Activated CD8-positive, alpha-beta T cell treated with anti-CD3 and anti-CD28 coated beads for 36 hours (primary cell): ENCODE data around the gene WDFY2. TPM values are rescaled to one million over a fixed set of nuclear protein-coding genes. Genes with fewer than 3 reads are reported as not detected.

Experiments
- ATAC-seq: fragments of 200-7000 bp; cut with Tn5 transposase; one replicate; pipeline ENCODE4 v1.10.0; 2021; ENCODE audit warnings: mild to moderate bottlenecking, moderate library complexity
- CTCF ChIA-PET: fragments of 350-600 bp; sonication (Branson Sonifier 250); formaldehyde crosslinking; loops from one replicate; lab custom pipeline; 2021; ENCODE audit warnings: antibody characterized with exemption; lab: Charles Lee
- POLR2A ChIA-PET: fragments of 350-600 bp; sonication (Branson Sonifier 250); formaldehyde crosslinking; loops from one replicate; lab custom pipeline; 2021; ENCODE audit warnings: antibody characterized with exemption; lab: Charles Lee
- DNase-seq: peaks from one replicate; pipeline ENCODE4 v3.0.0-alpha.2; 2020
- H3K27ac Mint-ChIP-seq: one replicate; pipeline ENCODE4 v1.8.0; 2021; ENCODE audit warnings: mild to moderate bottlenecking, mixed read lengths
- H3K27me3 Mint-ChIP-seq: one replicate; pipeline ENCODE4 v1.8.0; 2021; ENCODE audit warnings: mixed read lengths
- H3K36me3 Mint-ChIP-seq: one replicate; pipeline ENCODE4 v1.8.0; 2021; ENCODE audit warnings: low read depth, mixed read lengths
- H3K4me1 Mint-ChIP-seq: one replicate; pipeline ENCODE4 v1.8.0; 2021; ENCODE audit warnings: low read depth, mixed read lengths
- H3K4me3 Mint-ChIP-seq: one replicate; pipeline ENCODE4 v1.8.0; 2021; ENCODE audit warnings: mild to moderate bottlenecking, moderate library complexity, mixed read lengths
- H3K9me3 Mint-ChIP-seq: one replicate; pipeline ENCODE4 v1.8.0; 2021; ENCODE audit warnings: mixed read lengths
- intact Hi-C: fragments of 100-400 bp; cut with micrococcal nuclease; formaldehyde crosslinking; loops from one replicate; pipeline ENCODE4 v1.10.0; 2022
- total RNA-seq, 2 experiments: library from RNA; stranded (reverse); gene quantifications; one replicate each; pipeline ENCODE4 v1.2.3, GENCODE V29; 2021
- TF ChIP-seq, protein P1 (sequence below): fragments of 200-600 bp; IDR thresholded peaks from one replicate; pipeline ENCODE4 v1.8.0; 2022; ENCODE audit warnings: antibody characterized with exemption, mild to moderate bottlenecking

WDFY2 gene
- total RNA-seq, 2 experiments from 2014 or later: 11.2 to 11.6 TPM

DNA sequence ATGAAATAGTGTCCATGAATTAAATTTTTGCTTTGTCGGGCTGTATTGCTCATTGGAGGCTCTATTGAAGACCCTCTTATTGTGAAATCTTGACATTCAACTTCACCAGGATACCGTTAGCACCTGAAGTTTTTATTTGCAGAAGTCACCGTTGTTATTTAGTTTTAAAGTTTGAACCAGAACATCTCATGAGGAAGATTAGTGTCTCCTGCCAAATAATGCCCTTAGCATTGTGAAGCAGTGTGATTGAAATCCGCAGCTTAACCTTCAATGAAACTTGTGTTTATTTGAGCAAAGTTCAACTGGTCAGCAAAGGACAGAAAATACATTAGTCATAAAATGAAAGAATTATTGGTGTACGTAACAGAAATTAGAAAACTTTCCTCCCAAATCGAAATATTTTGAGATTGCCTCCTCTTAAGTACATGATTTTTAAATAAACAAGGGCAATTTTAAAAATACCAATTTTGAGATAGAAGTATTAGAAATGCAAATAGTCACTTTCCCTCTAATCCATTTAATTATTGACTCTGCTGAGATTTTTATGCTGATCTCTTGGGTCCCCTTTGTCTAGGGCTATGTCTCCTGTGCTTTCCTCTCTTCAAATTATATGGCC is 84.4 kb downstream of the WDFY2 start:
- Mint-ChIP-seq H3K4me3 (no peak overlapping the region), H3K4me1 (peaks cover 20% of the 10 kb centered on the region), H3K27ac (no peak overlapping the region), H3K36me3 (peaks cover 10% of the 10 kb centered on the region), H3K27me3 (no peaks in the 10 kb centered on the region), H3K9me3 (peaks cover 13% of the 10 kb centered on the region)
- ATAC-seq: no peak
- ChIA-PET CTCF (no interaction called here), POLR2A (interaction anchor here (0.7 kb wide), 1 partner anchor 67 kb away, joined by 3 read pairs; no protein-coding TSS in a partner anchor)
- intact Hi-C loops: no loop called here
- TF ChIP-seq, protein P1, sequence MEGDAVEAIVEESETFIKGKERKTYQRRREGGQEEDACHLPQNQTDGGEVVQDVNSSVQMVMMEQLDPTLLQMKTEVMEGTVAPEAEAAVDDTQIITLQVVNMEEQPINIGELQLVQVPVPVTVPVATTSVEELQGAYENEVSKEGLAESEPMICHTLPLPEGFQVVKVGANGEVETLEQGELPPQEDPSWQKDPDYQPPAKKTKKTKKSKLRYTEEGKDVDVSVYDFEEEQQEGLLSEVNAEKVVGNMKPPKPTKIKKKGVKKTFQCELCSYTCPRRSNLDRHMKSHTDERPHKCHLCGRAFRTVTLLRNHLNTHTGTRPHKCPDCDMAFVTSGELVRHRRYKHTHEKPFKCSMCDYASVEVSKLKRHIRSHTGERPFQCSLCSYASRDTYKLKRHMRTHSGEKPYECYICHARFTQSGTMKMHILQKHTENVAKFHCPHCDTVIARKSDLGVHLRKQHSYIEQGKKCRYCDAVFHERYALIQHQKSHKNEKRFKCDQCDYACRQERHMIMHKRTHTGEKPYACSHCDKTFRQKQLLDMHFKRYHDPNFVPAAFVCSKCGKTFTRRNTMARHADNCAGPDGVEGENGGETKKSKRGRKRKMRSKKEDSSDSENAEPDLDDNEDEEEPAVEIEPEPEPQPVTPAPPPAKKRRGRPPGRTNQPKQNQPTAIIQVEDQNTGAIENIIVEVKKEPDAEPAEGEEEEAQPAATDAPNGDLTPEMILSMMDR: no peak
- DNase-seq: no peak

DNA sequence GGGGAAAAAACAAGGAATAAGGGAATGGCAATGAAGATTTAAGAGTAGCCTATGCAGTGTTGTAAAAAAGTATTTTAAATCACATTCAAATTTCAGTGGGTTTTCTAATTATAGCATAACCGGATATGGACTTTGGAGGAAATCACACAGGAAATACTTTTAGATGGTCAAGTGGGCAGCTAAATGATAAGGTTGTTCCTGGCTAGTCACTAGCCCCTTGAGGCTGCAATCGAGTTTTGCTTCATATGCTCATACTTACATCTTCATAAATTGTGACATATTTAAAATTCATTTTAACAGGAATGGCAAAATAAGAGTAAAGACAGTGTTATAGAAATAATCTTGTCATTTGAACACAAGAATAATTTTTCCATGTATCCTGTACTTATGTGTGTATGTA is 88.9 kb downstream of the WDFY2 start:
- no peak overlapping the region for H3K27ac Mint-ChIP-seq
- peaks cover 6% of the 10 kb centered on the region for H3K4me1 Mint-ChIP-seq
- ChIA-PET POLR2A (interaction anchor here (0.6 kb wide), 1 partner anchor 445 kb away, joined by 3 read pairs; no protein-coding TSS in a partner anchor), CTCF (no interaction called here)
- DNase-seq (no peak), ATAC-seq (no peak)
- H3K9me3 Mint-ChIP-seq: peaks cover 13% of the 10 kb centered on the region
- H3K27me3 Mint-ChIP-seq: no peaks in the 10 kb centered on the region
- H3K36me3 Mint-ChIP-seq: peaks cover 15% of the 10 kb centered on the region
- TF ChIP-seq, protein P1: no peak
- intact Hi-C loops: no loop called here
- H3K4me3 Mint-ChIP-seq: no peak overlapping the region

DNA sequence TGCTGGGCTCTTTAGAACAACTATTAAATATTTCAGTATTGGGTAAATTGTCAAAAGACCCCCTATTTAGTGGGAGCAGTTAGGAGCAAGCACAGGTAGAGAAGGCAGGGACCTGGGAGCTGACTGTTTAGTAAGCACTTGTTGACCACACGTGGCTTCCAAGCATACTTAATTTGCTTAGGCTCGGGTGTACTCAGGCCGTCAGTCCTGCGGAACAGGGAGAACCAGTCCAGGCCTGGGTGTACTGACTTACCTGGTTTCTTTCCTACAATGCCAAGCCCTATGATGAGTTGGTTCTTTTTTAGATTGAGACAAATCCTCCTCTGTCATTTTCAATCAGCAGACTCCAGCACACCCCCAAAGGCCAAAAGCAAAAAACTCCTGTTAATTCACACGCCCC is 90.0 kb downstream of the WDFY2 start:
- H3K9me3 Mint-ChIP-seq: peaks cover 13% of the 10 kb centered on the region
- ChIA-PET CTCF (no interaction called here), POLR2A (no interaction called here)
- intact Hi-C loops: no loop called here
- H3K27me3 Mint-ChIP-seq: no peaks in the 10 kb centered on the region
- no peak overlapping the region for H3K27ac Mint-ChIP-seq
- TF ChIP-seq, protein P1: no peak
- H3K4me1 Mint-ChIP-seq: peaks cover 6% of the 10 kb centered on the region
- no peak for ATAC-seq
- H3K4me3 Mint-ChIP-seq: no peak overlapping the region
- DNase-seq: no peak
- H3K36me3 Mint-ChIP-seq: peaks cover 15% of the 10 kb centered on the region

DNA sequence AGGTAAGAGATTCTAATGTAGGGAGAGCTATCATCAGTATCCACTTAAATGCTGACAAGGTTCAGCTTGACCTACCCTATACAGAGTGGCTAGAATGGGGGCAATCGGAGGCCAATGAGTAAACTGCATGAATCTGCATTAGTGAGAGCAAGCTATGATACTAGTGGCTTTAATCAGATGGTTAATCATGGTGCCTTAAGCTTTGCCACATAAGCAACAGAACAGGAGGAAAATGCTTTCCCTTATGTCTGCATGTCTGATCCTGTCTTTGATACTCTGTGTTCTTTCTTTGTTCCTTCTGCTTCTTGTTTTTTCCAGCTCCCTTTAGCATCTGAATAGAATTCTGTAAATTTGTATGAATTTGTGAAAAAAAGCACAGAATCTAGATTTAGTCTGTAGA is 91.1 kb downstream of the WDFY2 start:
- CTCF ChIA-PET: interaction anchor here (1.1 kb wide), 1 partner anchor 11 kb away, joined by 4 read pairs; no protein-coding TSS in a partner anchor
- no peaks in the 10 kb centered on the region for H3K4me1 Mint-ChIP-seq
- H3K9me3 Mint-ChIP-seq: peaks cover 13% of the 10 kb centered on the region
- H3K36me3 Mint-ChIP-seq: peaks cover 16% of the 10 kb centered on the region
- TF ChIP-seq, protein P1: no peak
- no peaks in the 10 kb centered on the region for H3K27me3 Mint-ChIP-seq
- POLR2A ChIA-PET: no interaction called here
- no peak overlapping the region for H3K27ac Mint-ChIP-seq
- intact Hi-C loops: no loop called here
- ATAC-seq (no peak), DNase-seq (no peak)
- no peak overlapping the region for H3K4me3 Mint-ChIP-seq

DNA sequence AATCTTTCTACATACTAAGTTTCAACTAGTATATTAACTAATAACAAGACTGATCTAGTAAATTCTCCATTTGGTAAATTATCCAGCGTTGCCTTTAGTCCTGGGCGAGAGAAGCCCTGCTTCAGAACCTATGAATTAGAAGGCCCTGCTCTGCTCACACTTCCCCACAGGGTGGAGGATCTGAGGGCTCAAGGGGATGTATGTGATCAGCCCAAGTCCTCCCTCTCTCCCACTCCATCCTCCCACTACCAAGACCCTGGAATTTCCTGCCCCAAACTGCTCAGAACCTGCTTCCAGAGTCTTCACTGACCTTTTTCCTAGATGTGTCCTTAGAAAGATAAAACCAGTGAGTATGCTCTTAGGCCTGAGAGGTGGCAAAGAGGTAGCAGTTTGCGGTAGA is 91.6 kb downstream of the WDFY2 start:
- ChIA-PET POLR2A (no interaction called here), CTCF (interaction anchor here (1.1 kb wide), 1 partner anchor 12 kb away, joined by 4 read pairs; no protein-coding TSS in a partner anchor)
- Mint-ChIP-seq H3K27ac (no peak overlapping the region), H3K4me3 (no peak overlapping the region), H3K4me1 (peaks cover 2% of the 10 kb centered on the region), H3K27me3 (no peaks in the 10 kb centered on the region), H3K9me3 (peaks cover 11% of the 10 kb centered on the region), H3K36me3 (peaks cover 15% of the 10 kb centered on the region)
- intact Hi-C loops: no loop called here
- DNase-seq (no peak), ATAC-seq (no peak)
- TF ChIP-seq, protein P1: no peak
